DOHH2 (cell line): ENCODE results near the gene SRSF1.
A peak's percentile ranks its signal among the peaks of the same experiment; 100 is the strongest.

Source experiments
- H3F3A ChIP-seq: fragments of 200-600 bp; sonication (generic), shearing (Covaris generic); 2 replicates; pipeline ENCODE4 v1.6.0; 2016; ENCODE audit warnings: antibody characterized with exemption, mild to moderate bottlenecking; ENCODE audit not compliant: control insufficient read depth, insufficient read depth
- H3K27ac ChIP-seq: fragments of 200-600 bp; sonication (generic); 2 replicates; pipeline ENCODE4 v1.5.1; 2014; ENCODE audit warnings: low read depth, mild to moderate bottlenecking, low read length, moderate library complexity
- H3K27me3 ChIP-seq: fragments of 200-600 bp; sonication (generic); 2 replicates; pipeline ENCODE4 v1.6.1; 2014; ENCODE audit warnings: mild to moderate bottlenecking, low read length, mixed read lengths; ENCODE audit not compliant: control insufficient read depth
- H3K36me3 ChIP-seq: fragments of 200-600 bp; sonication (generic); 2 replicates; pipeline ENCODE4 v1.6.1; 2014; ENCODE audit warnings: mild to moderate bottlenecking, low read length, moderate library complexity, mixed read lengths; ENCODE audit not compliant: control insufficient read depth
- H3K4me1 ChIP-seq: fragments of 200-600 bp; sonication (generic); 2 replicates; pipeline ENCODE4 v1.6.1; 2014; ENCODE audit warnings: mild to moderate bottlenecking, low read length, mixed read lengths; ENCODE audit not compliant: control insufficient read depth
- H3K4me2 ChIP-seq: fragments of 200-600 bp; sonication (generic); 2 replicates; pipeline ENCODE4 v1.6.0; 2014; ENCODE audit warnings: mild to moderate bottlenecking, low read length, moderate library complexity
- H3K4me3 ChIP-seq: fragments of 200-600 bp; sonication (generic); 2 replicates; pipeline ENCODE4 v1.5.1; 2014; ENCODE audit warnings: mild to moderate bottlenecking, low read length, mixed read lengths
- H3K79me2 ChIP-seq: fragments of 200-600 bp; sonication (generic); 2 replicates; pipeline ENCODE4 v1.6.1; 2014; ENCODE audit warnings: mild to moderate bottlenecking, low read length, mixed read lengths; ENCODE audit not compliant: control insufficient read depth
- H3K9me2 ChIP-seq: fragments of 200-600 bp; sonication (generic); replicated peaks from 2 replicates; pipeline ENCODE4 v1.6.1; 2014; ENCODE audit warnings: mild to moderate bottlenecking, low read length, mixed read lengths; ENCODE audit not compliant: control insufficient read depth
- H3K9me3 ChIP-seq: fragments of 200-600 bp; sonication (generic); 2 replicates; pipeline ENCODE4 v1.6.1; 2014; ENCODE audit warnings: antibody characterized with exemption, low read length, mixed read lengths; ENCODE audit not compliant: control insufficient read depth, insufficient read depth
- H4K20me1 ChIP-seq: fragments of 200-600 bp; sonication (generic); 2 replicates; pipeline ENCODE4 v1.6.0; 2014; ENCODE audit warnings: low read depth, mild to moderate bottlenecking, antibody characterized with exemption, low read length, moderate library complexity; ENCODE audit not compliant: control insufficient read depth, insufficient read depth
- CTCF ChIP-seq: fragments of 200-600 bp; sonication (generic); IDR thresholded peaks from one replicate; pipeline ENCODE4 v1.5.1; 2014; ENCODE audit warnings: antibody characterized with exemption, mild to moderate bottlenecking, low read depth, low read length; ENCODE audit not compliant: poor library complexity, severe bottlenecking
- EZH2phosphoT487 ChIP-seq: fragments of 200-600 bp; sonication (generic); IDR thresholded peaks from 2 replicates; pipeline ENCODE4 v1.6.1; 2017; ENCODE audit warnings: borderline replicate concordance, mild to moderate bottlenecking, antibody characterized with exemption, low read length, moderate library complexity, mixed read lengths

Gene SRSF1

GRCh38 chr17:57986841-57987580, 20.0 kb downstream of the SRSF1 start:
- H3K4me2 ChIP-seq = peak overlapping the region; percentile 96
- 0 out of 2 replicates have a peak overlapping the region, but pooled peaks have one; percentile 32 for H3K27ac ChIP-seq
- peak overlapping the region; percentile 92 for H3K4me3 ChIP-seq
- H4K20me1 ChIP-seq = peaks cover 24% of the 10 kb centered on the region
- H3K9me3 ChIP-seq = no peaks in the 10 kb centered on the region
- peaks cover 25% of the 10 kb centered on the region for H3F3A ChIP-seq
- H3K36me3 ChIP-seq = peaks cover 46% of the 10 kb centered on the region
- TF ChIP-seq EZH2phosphoT487 = no peak
- TF ChIP-seq CTCF = no peak
- no peaks in the 10 kb centered on the region for H3K9me2 ChIP-seq
- H3K27me3 ChIP-seq = no peaks in the 10 kb centered on the region
- peaks cover 36% of the 10 kb centered on the region for H3K4me1 ChIP-seq
- peaks cover 58% of the 10 kb centered on the region for H3K79me2 ChIP-seq

- Histone ChIP-seq H3K36me3 (peaks cover 58% of the 10 kb centered on the region), H3K4me1 (peaks cover 36% of the 10 kb centered on the region), H3F3A (peaks cover 12% of the 10 kb centered on the region), H3K9me2 (no peaks in the 10 kb centered on the region), H3K79me2 (peaks cover 65% of the 10 kb centered on the region), H3K4me2 (peak overlapping the region; percentile 24), H3K9me3 (no peaks in the 10 kb centered on the region), H3K4me3 (no peak overlapping the region), H3K27ac (no peak overlapping the region), H3K27me3 (no peaks in the 10 kb centered on the region), H4K20me1 (peaks cover 24% of the 10 kb centered on the region)
- TF ChIP-seq EZH2phosphoT487 (no peak), CTCF (no peak)
Measured at GRCh38 chr17:57985675-57985974, 21.4 kb downstream of the SRSF1 start.

GRCh38 chr17:57984936-57985674, 21.9 kb downstream of the SRSF1 start:
- Histone ChIP-seq H3K27me3 (no peaks in the 10 kb centered on the region), H3K79me2 (peaks cover 65% of the 10 kb centered on the region), H3K4me1 (peaks cover 36% of the 10 kb centered on the region), H3K9me2 (no peaks in the 10 kb centered on the region), H3F3A (peaks cover 7% of the 10 kb centered on the region), H3K27ac (no peak overlapping the region), H4K20me1 (peaks cover 24% of the 10 kb centered on the region), H3K36me3 (peaks cover 63% of the 10 kb centered on the region), H3K4me2 (peak overlapping the region; percentile 24), H3K9me3 (no peaks in the 10 kb centered on the region), H3K4me3 (no peak overlapping the region)
- TF ChIP-seq CTCF (no peak), EZH2phosphoT487 (no peak)
